GM23248 (cell line): Measurements from ENCODE around the gene MACC1.
A peak's percentile ranks its signal among the peaks of the same experiment; 100 is the strongest.

Source experiments
- EZH2 ChIP-seq: fragments of 200-600 bp; sonication (generic); IDR thresholded peaks from 2 replicates; pipeline ENCODE4 v1.6.1; 2018; ENCODE audit warnings: antibody characterized with exemption, mild to moderate bottlenecking; ENCODE audit not compliant: insufficient read depth, poor library complexity, severe bottlenecking
- EZH2phosphoT487 ChIP-seq: fragments of 200-600 bp; sonication (generic); IDR thresholded peaks from 2 replicates; pipeline ENCODE4 v1.6.1; 2018; ENCODE audit warnings: antibody characterized with exemption, moderate library complexity, mild to moderate bottlenecking, low read depth; ENCODE audit not compliant: insufficient read depth

DNA sequence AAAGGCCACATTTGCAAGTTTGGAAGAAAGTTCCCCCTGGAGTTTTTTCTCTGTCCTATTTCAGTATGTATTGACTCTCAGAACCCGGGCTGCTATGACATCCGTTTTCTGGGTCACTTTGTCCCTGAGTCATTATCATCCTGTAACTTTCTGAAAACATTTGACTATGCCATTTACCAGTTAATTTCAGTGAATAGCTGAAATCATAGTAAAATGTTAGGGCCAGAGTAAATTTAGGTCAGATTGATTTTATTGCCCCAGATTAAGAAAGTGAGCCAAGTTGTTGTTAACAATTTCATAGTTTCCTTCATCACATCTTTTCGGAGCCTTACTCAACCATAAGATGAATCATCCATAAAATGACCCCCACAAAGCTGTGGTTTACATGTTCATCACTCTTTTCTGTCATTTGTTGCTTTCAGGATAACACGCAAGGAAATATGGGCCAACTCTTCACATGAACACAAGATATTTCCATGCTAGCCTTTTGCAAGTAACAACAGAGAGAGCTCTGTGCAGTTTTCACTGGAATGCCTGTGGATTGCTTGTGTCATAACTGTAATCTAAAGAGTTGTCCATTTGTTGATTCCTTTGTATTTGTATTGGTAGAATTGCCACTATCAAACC, 3.9 kb upstream of the MACC1 start:
- TF ChIP-seq EZH2phosphoT487 (peak; percentile 90), EZH2 (no peak)
